Measurements from ENCODE around the gene OR2F2.

DNA sequence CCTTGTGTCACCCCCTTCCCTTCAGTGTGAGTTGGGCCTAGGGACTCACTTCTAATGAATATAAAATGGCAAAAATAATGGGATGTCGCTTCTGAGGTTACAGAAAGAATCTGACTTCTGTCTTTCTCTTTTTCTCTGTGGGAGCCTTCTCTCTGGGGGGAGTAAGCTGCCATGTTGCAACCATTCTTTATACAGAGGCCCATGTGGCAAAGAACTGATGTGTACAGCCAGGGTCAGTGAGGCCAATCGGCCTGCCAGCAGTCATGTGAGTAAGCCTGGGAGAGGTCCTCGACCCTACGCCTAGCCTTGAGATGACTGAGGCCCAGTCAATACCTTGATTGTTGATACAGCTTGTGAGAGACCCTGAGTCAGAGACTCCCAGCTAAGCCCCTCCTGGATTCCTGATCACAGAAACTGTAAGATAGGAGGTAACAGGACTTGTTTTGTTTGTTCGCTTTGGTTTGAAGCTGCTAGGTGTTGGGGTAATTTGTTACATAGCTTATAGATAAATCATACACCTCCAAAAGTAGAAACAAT, 34.7 kb upstream of the OR2F2 start:
- no peak for TF ChIP-seq POLR2A (IDR thresholded peaks at IDR 0.05; ENCODE audit: low read depth, low read length)
- no peak for TF ChIP-seq TAF1 (IDR thresholded peaks at IDR 0.05; ENCODE audit: low read depth, low read length)
- TF ChIP-seq POLR2AphosphoS5 (IDR thresholded peaks at IDR 0.05; ENCODE audit: low read depth, low read length), result no peak
- no peak for TF ChIP-seq SPI1 (IDR thresholded peaks at IDR 0.05; ENCODE audit: low read depth, low read length)
- no peak for TF ChIP-seq PAX5 (IDR thresholded peaks at IDR 0.05; ENCODE audit: insufficient read depth, low read length, severe bottlenecking)
- no peak for TF ChIP-seq POU2F2 (IDR thresholded peaks at IDR 0.05; ENCODE audit: low read depth, low read length)
